ENCODE results near the gene MUCL3.

The MUCL3 gene

GRCh38 chr6:30940361-30940986 is at the start of gene MUCL3:
Gene MUCL3, plus strand, starts transcription at chr6:30940973. Its CDS starts 27 bp downstream, at chr6:30941000.
- Histone ChIP-seq H3K4me3 (ENCODE audit: low read length) (no peak within 1 kb of the TSS), H3K4me1 (ENCODE audit: insufficient read depth, low read length) (peaks cover 6% of the 10 kb centered on the region; the same call in 1 of the 2 replicates), H3K27ac (ENCODE audit: low read length) (no peak within 1 kb of the TSS), H3K9me3 (ENCODE audit: insufficient read depth, low read depth, low read length) (no peaks in the 10 kb centered on the region), H3K36me3 (ENCODE audit: insufficient read depth, low read depth, low read length) (no peaks in the 10 kb centered on the region), H3K27me3 (ENCODE audit: insufficient read depth, low read length) (no peaks in the 10 kb centered on the region), H3K9ac (ENCODE audit: low read depth, low read length) (no peak within 1 kb of the TSS)

GRCh38 chr6:30891450-30891723 is 49.4 kb upstream of the MUCL3 start:
- no peak overlapping the region for H3K9ac ChIP-seq (ENCODE audit: low read depth, low read length)
- no peak overlapping the region for H3K27ac ChIP-seq (ENCODE audit: low read length)
- H3K9me3 ChIP-seq (ENCODE audit: insufficient read depth, low read depth, low read length), result no peaks in the 10 kb centered on the region
- no peak overlapping the region for H3K4me3 ChIP-seq (ENCODE audit: low read length)
- peaks cover 84% of the 10 kb centered on the region for H3K36me3 ChIP-seq (ENCODE audit: insufficient read depth, low read depth, low read length)
- peaks cover 9% of the 10 kb centered on the region; the same call in 1 of the 2 replicates for H3K4me1 ChIP-seq (ENCODE audit: insufficient read depth, low read length)
- no peaks in the 10 kb centered on the region for H3K27me3 ChIP-seq (ENCODE audit: insufficient read depth, low read length)

GRCh38 chr6:30891816-30892538 is 48.8 kb upstream of the MUCL3 start:
- Histone ChIP-seq H3K27ac (ENCODE audit: low read length) (no peak overlapping the region), H3K9ac (ENCODE audit: low read depth, low read length) (no peak overlapping the region), H3K27me3 (ENCODE audit: insufficient read depth, low read length) (no peaks in the 10 kb centered on the region), H3K9me3 (ENCODE audit: insufficient read depth, low read depth, low read length) (no peaks in the 10 kb centered on the region), H3K4me3 (ENCODE audit: low read length) (no peak overlapping the region), H3K4me1 (ENCODE audit: insufficient read depth, low read length) (peaks cover 5% of the 10 kb centered on the region; the same call in 1 of the 2 replicates), H3K36me3 (ENCODE audit: insufficient read depth, low read depth, low read length) (peaks cover 90% of the 10 kb centered on the region)

- Histone ChIP-seq H3K9me3 (ENCODE audit: insufficient read depth, low read depth, low read length) (no peaks in the 10 kb centered on the region), H3K4me3 (ENCODE audit: low read length) (no peak overlapping the region), H3K4me1 (ENCODE audit: insufficient read depth, low read length) (0 out of 2 replicates have a peak, but pooled peaks cover 4% of the 10 kb centered on the region), H3K27me3 (ENCODE audit: insufficient read depth, low read length) (no peaks in the 10 kb centered on the region), H3K36me3 (ENCODE audit: insufficient read depth, low read depth, low read length) (peaks cover 99% of the 10 kb centered on the region), H3K9ac (ENCODE audit: low read depth, low read length) (no peak overlapping the region), H3K27ac (ENCODE audit: low read length) (no peak overlapping the region)
These were observed 47.7 kb upstream of the MUCL3 start for GRCh38 chr6:30893001-30893591.

- peaks cover 99% of the 10 kb centered on the region for H3K36me3 ChIP-seq (ENCODE audit: insufficient read depth, low read depth, low read length)
These were observed 47.1 kb upstream of the MUCL3 start for GRCh38 chr6:30893666-30894065.

GRCh38 chr6:30894381-30894780 is 46.4 kb upstream of the MUCL3 start:
- Histone ChIP-seq H3K9ac (ENCODE audit: low read depth, low read length) (no peak overlapping the region), H3K9me3 (ENCODE audit: insufficient read depth, low read depth, low read length) (no peaks in the 10 kb centered on the region), H3K27ac (ENCODE audit: low read length) (no peak overlapping the region), H3K27me3 (ENCODE audit: insufficient read depth, low read length) (no peaks in the 10 kb centered on the region), H3K36me3 (ENCODE audit: insufficient read depth, low read depth, low read length) (peaks cover 99% of the 10 kb centered on the region), H3K4me3 (ENCODE audit: low read length) (no peak overlapping the region), H3K4me1 (ENCODE audit: insufficient read depth, low read length) (0 out of 2 replicates have a peak, but pooled peaks cover 4% of the 10 kb centered on the region)

More at GRCh38 chr6:30893666-30894065, 47.1 kb upstream of the MUCL3 start:
- Histone ChIP-seq H3K27ac (ENCODE audit: low read length) (no peak overlapping the region), H3K9ac (ENCODE audit: low read depth, low read length) (no peak overlapping the region), H3K4me3 (ENCODE audit: low read length) (no peak overlapping the region), H3K9me3 (ENCODE audit: insufficient read depth, low read depth, low read length) (no peaks in the 10 kb centered on the region), H3K4me1 (ENCODE audit: insufficient read depth, low read length) (0 out of 2 replicates have a peak, but pooled peaks cover 4% of the 10 kb centered on the region), H3K27me3 (ENCODE audit: insufficient read depth, low read length) (no peaks in the 10 kb centered on the region)

- Histone ChIP-seq H3K4me1 (ENCODE audit: insufficient read depth, low read length) (0 out of 2 replicates have a peak, but pooled peaks cover 4% of the 10 kb centered on the region), H3K36me3 (ENCODE audit: insufficient read depth, low read depth, low read length) (peaks cover 99% of the 10 kb centered on the region), H3K4me3 (ENCODE audit: low read length) (no peak overlapping the region), H3K9me3 (ENCODE audit: insufficient read depth, low read depth, low read length) (no peaks in the 10 kb centered on the region), H3K27me3 (ENCODE audit: insufficient read depth, low read length) (no peaks in the 10 kb centered on the region), H3K27ac (ENCODE audit: low read length) (no peak overlapping the region), H3K9ac (ENCODE audit: low read depth, low read length) (no peak overlapping the region)
These were observed 45.8 kb upstream of the MUCL3 start for GRCh38 chr6:30894935-30895334.

- no peak overlapping the region for H3K27ac ChIP-seq (ENCODE audit: low read length)
- no peaks in the 10 kb centered on the region for H3K9me3 ChIP-seq (ENCODE audit: insufficient read depth, low read depth, low read length)
- no peak overlapping the region for H3K4me3 ChIP-seq (ENCODE audit: low read length)
- H3K36me3 ChIP-seq (ENCODE audit: insufficient read depth, low read depth, low read length), result peaks cover 99% of the 10 kb centered on the region
- no peaks in the 10 kb centered on the region for H3K27me3 ChIP-seq (ENCODE audit: insufficient read depth, low read length)
- 0 out of 2 replicates have a peak, but pooled peaks cover 4% of the 10 kb centered on the region for H3K4me1 ChIP-seq (ENCODE audit: insufficient read depth, low read length)
- H3K9ac ChIP-seq (ENCODE audit: low read depth, low read length), result no peak overlapping the region
These were observed 45.4 kb upstream of the MUCL3 start for GRCh38 chr6:30895343-30895742.

- H3K4me3 ChIP-seq (ENCODE audit: low read length), result no peak overlapping the region
- H3K9ac ChIP-seq (ENCODE audit: low read depth, low read length), result no peak overlapping the region
- H3K4me1 ChIP-seq (ENCODE audit: insufficient read depth, low read length), result 0 out of 2 replicates have a peak, but pooled peaks cover 4% of the 10 kb centered on the region
- no peaks in the 10 kb centered on the region for H3K9me3 ChIP-seq (ENCODE audit: insufficient read depth, low read depth, low read length)
- H3K36me3 ChIP-seq (ENCODE audit: insufficient read depth, low read depth, low read length), result peaks cover 87% of the 10 kb centered on the region
- no peaks in the 10 kb centered on the region for H3K27me3 ChIP-seq (ENCODE audit: insufficient read depth, low read length)
- H3K27ac ChIP-seq (ENCODE audit: low read length), result no peak overlapping the region
These were observed 44.2 kb upstream of the MUCL3 start for GRCh38 chr6:30896541-30896940.

GRCh38 chr6:30897882-30898281 is 42.9 kb upstream of the MUCL3 start:
- Histone ChIP-seq H3K36me3 (ENCODE audit: insufficient read depth, low read depth, low read length) (peaks cover 73% of the 10 kb centered on the region), H3K4me1 (ENCODE audit: insufficient read depth, low read length) (no peaks in the 10 kb centered on the region), H3K4me3 (ENCODE audit: low read length) (no peak overlapping the region), H3K27me3 (ENCODE audit: insufficient read depth, low read length) (no peaks in the 10 kb centered on the region), H3K9me3 (ENCODE audit: insufficient read depth, low read depth, low read length) (no peaks in the 10 kb centered on the region), H3K9ac (ENCODE audit: low read depth, low read length) (no peak overlapping the region), H3K27ac (ENCODE audit: low read length) (no peak overlapping the region)

- Histone ChIP-seq H3K9me3 (ENCODE audit: insufficient read depth, low read depth, low read length) (no peaks in the 10 kb centered on the region), H3K4me3 (ENCODE audit: low read length) (no peak overlapping the region), H3K9ac (ENCODE audit: low read depth, low read length) (no peak overlapping the region), H3K27ac (ENCODE audit: low read length) (no peak overlapping the region), H3K36me3 (ENCODE audit: insufficient read depth, low read depth, low read length) (peaks cover 64% of the 10 kb centered on the region), H3K27me3 (ENCODE audit: insufficient read depth, low read length) (no peaks in the 10 kb centered on the region), H3K4me1 (ENCODE audit: insufficient read depth, low read length) (no peaks in the 10 kb centered on the region)
These were observed 41.9 kb upstream of the MUCL3 start for GRCh38 chr6:30898750-30899360.

Measured in iPS-20b (cell line).